Regular cardiac myocyte (primary cell): ENCODE data around the gene NGF. TPM values are rescaled to one million over a fixed set of nuclear protein-coding genes. Genes with fewer than 3 reads are reported as not detected.

Source experiments
- total RNA-seq: library from RNA; depleted of rRNA; stranded (reverse); fragments of >200 nt; gene quantifications from 2 replicates; pipeline ENCODE4 v1.2.3, GENCODE V29; 2014

NGF gene
- 16.9 and 17.3 TPM in 2 replicates for total RNA-seq

GRCh38 chr1:115337633-115338456, at the start of gene NGF:
Gene NGF, minus strand, starts transcription at chr1:115338249. Its CDS starts 51,454 bp downstream, at chr1:115286795.

Other genes starting within 250 kb of the NGF start
- gene TSPAN2, start 248.7 kb downstream of the NGF start, total RNA-seq: 0.58 and 0.85 TPM in 2 replicates